ENCODE measurements around the gene SIPA1. TPM values are rescaled to one million over a fixed set of nuclear protein-coding genes. Genes with fewer than 3 reads are reported as not detected.

Gene SIPA1
- total RNA-seq, 1 donor from 2014 or later = 42.9 TPM

DNA sequence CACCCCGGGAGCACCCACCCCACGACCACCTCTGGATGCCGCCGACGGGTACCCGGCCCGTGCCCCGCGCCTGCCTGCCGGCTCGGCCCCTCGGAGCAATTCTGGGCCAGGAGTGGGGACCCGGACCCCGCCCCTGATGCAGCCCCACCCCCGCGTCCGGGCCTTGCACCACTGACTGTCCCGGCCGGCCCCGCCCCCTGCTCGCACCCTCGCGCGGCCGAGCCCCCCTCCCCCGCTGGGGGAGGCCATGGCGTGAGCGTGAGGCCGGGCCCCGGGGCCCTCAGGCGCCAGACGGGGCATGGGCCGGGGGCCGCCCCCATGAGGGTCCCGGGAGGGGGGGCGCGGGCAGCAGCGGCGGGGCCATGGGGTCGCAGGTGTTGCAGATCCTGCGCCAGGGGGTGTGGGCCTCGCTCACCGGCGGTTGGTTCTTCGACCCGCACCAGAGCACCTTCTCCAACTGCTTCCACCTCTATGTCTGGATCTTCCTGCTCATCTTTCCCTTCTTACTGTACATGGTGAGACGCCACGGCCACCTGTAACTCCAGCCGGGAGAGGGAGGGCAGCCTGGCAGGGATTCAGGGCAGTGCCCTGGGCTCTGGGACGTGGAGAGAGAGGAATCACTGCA lies 21.8 kb upstream of the SIPA1 start:
- Mint-ChIP-seq H3K36me3 (peaks cover 5% of the 10 kb centered on the region), H3K9me3 (no peaks in the 10 kb centered on the region), H3K27ac (peak overlapping the region; percentile 99), H3K4me3 (peak overlapping the region; percentile 97), H3K27me3 (ENCODE audit: low read depth) (no peaks in the 10 kb centered on the region), H3K4me1 (peaks cover 21% of the 10 kb centered on the region)
- TF ChIP-seq CTCF (IDR thresholded peaks at IDR 0.05; ENCODE audit: unreplicated experiment) = no peak
- no peak for DNase-seq (ENCODE audit: low spot score in 2 of 2, unreplicated experiment in 2 of 2)

GRCh38 chr11:65616575-65617001 lies 21.3 kb upstream of the SIPA1 start:
- Mint-ChIP-seq H3K4me3 (peak overlapping the region; percentile 97), H3K36me3 (peaks cover 6% of the 10 kb centered on the region), H3K27me3 (ENCODE audit: low read depth) (no peaks in the 10 kb centered on the region), H3K4me1 (peaks cover 21% of the 10 kb centered on the region), H3K9me3 (no peaks in the 10 kb centered on the region), H3K27ac (peak overlapping the region; percentile 96)
- no peak for DNase-seq (ENCODE audit: low spot score in 2 of 2, unreplicated experiment in 2 of 2)
- no peak for TF ChIP-seq CTCF (IDR thresholded peaks at IDR 0.05; ENCODE audit: unreplicated experiment)

DNA sequence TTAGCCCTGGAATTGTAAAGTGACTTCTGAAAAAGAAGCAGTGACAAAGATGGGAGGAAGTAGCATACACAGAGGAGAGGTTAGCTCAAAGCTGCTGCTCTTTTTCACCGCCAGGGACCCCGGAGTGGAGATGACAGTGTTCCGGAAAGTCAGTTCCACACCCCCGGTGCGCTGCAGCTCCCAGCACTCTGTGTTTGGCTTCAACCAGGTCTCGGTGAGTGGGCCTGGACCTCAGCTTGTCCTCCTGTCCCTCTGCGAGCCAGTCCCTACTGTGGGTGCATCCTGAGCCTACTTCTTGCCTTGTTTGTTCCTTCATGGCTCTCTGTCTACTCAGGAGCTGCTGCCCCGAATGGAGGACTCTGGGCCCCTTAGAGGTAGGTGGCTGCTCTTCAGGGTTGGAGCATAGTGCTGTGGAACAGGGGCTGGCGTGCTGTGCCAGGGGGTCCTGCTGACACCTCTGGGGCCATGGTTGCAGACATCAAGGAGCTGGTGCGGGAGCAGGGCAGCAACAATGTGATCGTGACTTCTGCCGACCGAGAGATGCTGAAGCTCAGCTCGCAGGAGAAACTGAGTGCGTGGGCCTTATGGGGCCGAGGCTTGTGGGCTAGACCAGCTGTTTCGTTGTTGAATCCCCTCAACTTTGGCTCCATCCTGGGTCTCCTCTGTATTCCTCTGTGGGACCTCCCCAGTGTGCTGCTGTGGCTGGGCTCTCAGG lies 20.6 kb upstream of the SIPA1 start:
- peaks cover 16% of the 10 kb centered on the region for H3K4me1 Mint-ChIP-seq
- no peaks in the 10 kb centered on the region for H3K27me3 Mint-ChIP-seq (ENCODE audit: low read depth)
- no peak for TF ChIP-seq CTCF (IDR thresholded peaks at IDR 0.05; ENCODE audit: unreplicated experiment)
- peaks cover 6% of the 10 kb centered on the region for H3K36me3 Mint-ChIP-seq
- H3K27ac Mint-ChIP-seq = peak overlapping the region; percentile 50
- no peaks in the 10 kb centered on the region for H3K9me3 Mint-ChIP-seq
- H3K4me3 Mint-ChIP-seq = peak overlapping the region; percentile 97
- no peak for DNase-seq (ENCODE audit: low spot score in 2 of 2, unreplicated experiment in 2 of 2)

GRCh38 chr11:65617990-65618751 lies 19.7 kb upstream of the SIPA1 start:
- Mint-ChIP-seq H3K9me3 (no peaks in the 10 kb centered on the region), H3K27ac (no peak overlapping the region), H3K4me1 (peaks cover 12% of the 10 kb centered on the region), H3K27me3 (ENCODE audit: low read depth) (no peaks in the 10 kb centered on the region), H3K4me3 (no peak overlapping the region), H3K36me3 (peaks cover 10% of the 10 kb centered on the region)
- no peak for DNase-seq (ENCODE audit: low spot score in 2 of 2, unreplicated experiment in 2 of 2)
- no peak for TF ChIP-seq CTCF (IDR thresholded peaks at IDR 0.05; ENCODE audit: unreplicated experiment)

DNA sequence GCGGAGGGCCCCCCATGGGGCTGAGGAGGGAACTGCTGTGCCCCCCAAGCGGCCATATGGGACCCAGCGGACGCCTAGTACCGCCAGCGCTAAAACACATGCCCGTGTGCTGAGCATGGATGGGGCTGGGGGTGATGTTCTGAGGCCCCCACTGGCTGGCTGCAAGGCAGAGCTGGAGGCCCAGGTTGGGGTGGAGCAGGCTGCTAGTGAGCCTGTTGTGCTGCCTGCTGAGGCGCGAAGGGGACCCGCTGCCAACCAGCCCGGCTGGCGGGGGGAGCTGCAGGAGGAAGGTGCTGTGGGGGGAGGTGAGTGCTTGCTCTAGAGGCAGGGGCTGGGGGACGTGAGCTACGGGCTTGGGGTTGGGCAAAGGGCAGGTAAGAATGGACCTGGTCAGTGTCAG lies 19.1 kb upstream of the SIPA1 start:
- no peak for TF ChIP-seq CTCF (IDR thresholded peaks at IDR 0.05; ENCODE audit: unreplicated experiment)
- H3K27me3 Mint-ChIP-seq (ENCODE audit: low read depth) = no peaks in the 10 kb centered on the region
- no peak for DNase-seq (ENCODE audit: low spot score in 2 of 2, unreplicated experiment in 2 of 2)
- peaks cover 10% of the 10 kb centered on the region for H3K36me3 Mint-ChIP-seq
- H3K9me3 Mint-ChIP-seq = no peaks in the 10 kb centered on the region
- H3K4me3 Mint-ChIP-seq = no peak overlapping the region
- no peak overlapping the region for H3K27ac Mint-ChIP-seq
- H3K4me1 Mint-ChIP-seq = peaks cover 10% of the 10 kb centered on the region

Measured in mesothelial cell of epicardium (in vitro differentiated cells).